ENCODE results near the gene C1orf105.

- TF ChIP-seq CTCF (IDR thresholded peaks at IDR 0.05) (no peak), EZH2 (IDR thresholded peaks at IDR 0.05) (no peak), EZH2phosphoT487 (IDR thresholded peaks at IDR 0.05) (no peak)
These were observed 49.7 kb downstream of the C1orf105 start for GRCh38 chr1:172470149-172470548.

All from neural progenitor cell (in vitro differentiated cells).